ENCODE measurements around the gene TNF. TPM values are rescaled to one million over a fixed set of nuclear protein-coding genes. Genes with fewer than 3 reads are reported as not detected.
A peak's percentile ranks its signal among the peaks of the same experiment; 100 is the strongest.

The TNF gene
- polyA plus RNA-seq, 3 donors: 7.1 to 13.7 (median 9.6) TPM

GRCh38 chr6:31531162-31531561 lies 44.2 kb upstream of the TNF start:
- H3K36me3 ChIP-seq (replicated peaks in 1 of 2; ENCODE audit: control insufficient read depth in 1 of 2, insufficient read depth in 2 of 2, low read length in 2 of 2): peaks cover 67 to 70% of the 10 kb centered on the region in 2 donors
- no peak overlapping the region for H3K27ac ChIP-seq (ENCODE audit: low read depth in 1 of 2, low read length in 2 of 2)
- no CpG with 5 or more reads among the region's 7 CpGs for WGBS (ENCODE audit: insufficient coverage)
- TF ChIP-seq CTCF (IDR thresholded peaks at IDR 0.05): no peak
- H3K9me3 Mint-ChIP-seq: no peaks in the 10 kb centered on the region
- no peak for DNase-seq
- H3K4me3 ChIP-seq (replicated peaks in 1 of 3; ENCODE audit: low read depth in 2 of 3, low read length in 3 of 3): no peak overlapping the region
- H3K27me3 ChIP-seq (ENCODE audit: control insufficient read depth in 2 of 2, insufficient read depth in 2 of 2, low read length in 2 of 2): no peaks in the 10 kb centered on the region
- peaks cover 64 to 71% of the 10 kb centered on the region in 2 donors for H3K36me3 Mint-ChIP-seq
- H3K4me3 Mint-ChIP-seq: no peak overlapping the region
- peaks cover 0 to 2% (median 1%) of the 10 kb centered on the region in 3 donors for H3K27me3 Mint-ChIP-seq (ENCODE audit: low read depth in 3 of 3)
- H3K4me1 Mint-ChIP-seq: peaks cover 4% of the 10 kb centered on the region
- intact Hi-C loops (cut with micrococcal nuclease): no loop called here
- no peak overlapping the region for H2AFZ ChIP-seq (ENCODE audit: insufficient read depth, low read depth, low read length, poor library complexity, severe bottlenecking)
- no peak overlapping the region for H3K4me2 ChIP-seq (replicated peaks; ENCODE audit: extremely low read depth, low read length, poor library complexity, severe bottlenecking)
- no peak overlapping the region for H3K9ac ChIP-seq (ENCODE audit: insufficient read depth, low read length, poor library complexity, severe bottlenecking)
- peaks cover 42% of the 10 kb centered on the region for H3K79me2 ChIP-seq (ENCODE audit: insufficient read depth, low read length)
- no peaks in the 10 kb centered on the region for H3K4me1 ChIP-seq (ENCODE audit: control insufficient read depth in 1 of 2, insufficient read depth in 2 of 2, low read length in 2 of 2)
- no peaks in the 10 kb centered on the region for H3K9me3 ChIP-seq (replicated peaks in 1 of 2; ENCODE audit: control insufficient read depth in 1 of 2, insufficient read depth in 1 of 2, low read length in 2 of 2)
- peaks cover 81% of the 10 kb centered on the region for H4K20me1 ChIP-seq (ENCODE audit: insufficient read depth, low read length)
- H3K27ac Mint-ChIP-seq: no peak overlapping the region

GRCh38 chr6:31531771-31532643 lies 43.4 kb upstream of the TNF start:
- Histone ChIP-seq H3K4me1 (ENCODE audit: control insufficient read depth in 1 of 2, insufficient read depth in 2 of 2, low read length in 2 of 2) (no peaks in the 10 kb centered on the region), H3K9ac (ENCODE audit: insufficient read depth, low read length, poor library complexity, severe bottlenecking) (no peak overlapping the region), H3K27me3 (ENCODE audit: control insufficient read depth in 2 of 2, insufficient read depth in 2 of 2, low read length in 2 of 2) (no peaks in the 10 kb centered on the region), H3K36me3 (replicated peaks in 1 of 2; ENCODE audit: control insufficient read depth in 1 of 2, insufficient read depth in 2 of 2, low read length in 2 of 2) (peaks cover 75 to 78% of the 10 kb centered on the region in 2 donors), H2AFZ (ENCODE audit: insufficient read depth, low read depth, low read length, poor library complexity, severe bottlenecking) (no peak overlapping the region), H3K4me3 (replicated peaks in 1 of 3; ENCODE audit: low read depth in 2 of 3, low read length in 3 of 3) (no peak overlapping the region), H4K20me1 (ENCODE audit: insufficient read depth, low read length) (peaks cover 90% of the 10 kb centered on the region), H3K4me2 (replicated peaks; ENCODE audit: extremely low read depth, low read length, poor library complexity, severe bottlenecking) (no peak overlapping the region), H3K27ac (ENCODE audit: low read depth in 1 of 2, low read length in 2 of 2) (no peak overlapping the region), H3K9me3 (replicated peaks in 1 of 2; ENCODE audit: control insufficient read depth in 1 of 2, insufficient read depth in 1 of 2, low read length in 2 of 2) (no peaks in the 10 kb centered on the region), H3K79me2 (ENCODE audit: insufficient read depth, low read length) (peaks cover 51% of the 10 kb centered on the region)
- no peak for DNase-seq
- no peak for TF ChIP-seq CTCF (IDR thresholded peaks at IDR 0.05)
- Mint-ChIP-seq H3K9me3 (no peaks in the 10 kb centered on the region), H3K4me1 (peaks cover 3% of the 10 kb centered on the region), H3K36me3 (peaks cover 70 to 79% of the 10 kb centered on the region in 2 donors), H3K4me3 (no peak overlapping the region), H3K27me3 (ENCODE audit: low read depth in 3 of 3) (peaks cover 0 to 2% (median 0%) of the 10 kb centered on the region in 3 donors), H3K27ac (peak overlapping the region in 1 of 7 donors; percentile 67)
- intact Hi-C loops (cut with micrococcal nuclease): no loop called here
- WGBS (ENCODE audit: insufficient coverage): 92% methylated on average over 5 of the region's 9 CpGs
